ENCODE results near the gene KCNS1. TPM values are rescaled to one million over a fixed set of nuclear protein-coding genes. Genes with fewer than 3 reads are reported as not detected.

KCNS1 gene
- total RNA-seq, 2 donors from 2014 or later, result not detected

DNA sequence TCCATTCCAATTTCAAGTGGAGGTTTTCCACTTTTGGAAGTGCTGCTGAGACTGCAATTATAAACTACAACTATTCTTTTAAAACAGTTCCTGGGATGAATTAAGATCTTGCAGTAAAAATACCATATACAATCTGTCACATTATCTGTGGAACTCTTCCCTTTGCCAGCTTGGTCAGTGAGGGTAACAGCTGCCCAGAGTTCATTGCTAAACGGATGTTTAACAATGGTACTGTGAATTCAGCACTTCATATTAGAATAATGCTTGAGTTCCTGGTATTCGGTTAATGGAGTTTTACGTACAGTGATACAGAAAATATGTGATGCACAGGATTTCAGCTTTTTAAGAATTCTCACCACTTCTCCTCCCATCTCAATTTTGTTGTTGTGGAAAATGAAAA lies 51.5 kb downstream of the KCNS1 start:
- no peaks in the 10 kb centered on the region for H3K27me3 ChIP-seq
- TF ChIP-seq, protein P1, sequence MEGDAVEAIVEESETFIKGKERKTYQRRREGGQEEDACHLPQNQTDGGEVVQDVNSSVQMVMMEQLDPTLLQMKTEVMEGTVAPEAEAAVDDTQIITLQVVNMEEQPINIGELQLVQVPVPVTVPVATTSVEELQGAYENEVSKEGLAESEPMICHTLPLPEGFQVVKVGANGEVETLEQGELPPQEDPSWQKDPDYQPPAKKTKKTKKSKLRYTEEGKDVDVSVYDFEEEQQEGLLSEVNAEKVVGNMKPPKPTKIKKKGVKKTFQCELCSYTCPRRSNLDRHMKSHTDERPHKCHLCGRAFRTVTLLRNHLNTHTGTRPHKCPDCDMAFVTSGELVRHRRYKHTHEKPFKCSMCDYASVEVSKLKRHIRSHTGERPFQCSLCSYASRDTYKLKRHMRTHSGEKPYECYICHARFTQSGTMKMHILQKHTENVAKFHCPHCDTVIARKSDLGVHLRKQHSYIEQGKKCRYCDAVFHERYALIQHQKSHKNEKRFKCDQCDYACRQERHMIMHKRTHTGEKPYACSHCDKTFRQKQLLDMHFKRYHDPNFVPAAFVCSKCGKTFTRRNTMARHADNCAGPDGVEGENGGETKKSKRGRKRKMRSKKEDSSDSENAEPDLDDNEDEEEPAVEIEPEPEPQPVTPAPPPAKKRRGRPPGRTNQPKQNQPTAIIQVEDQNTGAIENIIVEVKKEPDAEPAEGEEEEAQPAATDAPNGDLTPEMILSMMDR (IDR thresholded peaks at IDR 0.05), result no peak
- TF ChIP-seq POLR2A (IDR thresholded peaks at IDR 0.05), result no peak
- WGBS, 2 donors, result 72 to 82% methylated on average over 3 of the region's 3 CpGs
- no peaks in the 10 kb centered on the region for H3K4me1 ChIP-seq
- no peak for ATAC-seq
- no peaks in the 10 kb centered on the region for H3K36me3 ChIP-seq (replicated peaks in 1 of 2; ENCODE audit: insufficient read depth in 1 of 2, low read depth in 2 of 2)
- H3K27ac ChIP-seq, result no peak overlapping the region
- intact Hi-C loops (cut with DNase I), result loop anchor here (10.0 kb wide), 1 partner anchor 265 kb away; no protein-coding TSS in a partner anchor
- no peak overlapping the region for H3K4me3 ChIP-seq
- no peak for DNase-seq
- H3K9me3 ChIP-seq, result no peaks in the 10 kb centered on the region

DNA sequence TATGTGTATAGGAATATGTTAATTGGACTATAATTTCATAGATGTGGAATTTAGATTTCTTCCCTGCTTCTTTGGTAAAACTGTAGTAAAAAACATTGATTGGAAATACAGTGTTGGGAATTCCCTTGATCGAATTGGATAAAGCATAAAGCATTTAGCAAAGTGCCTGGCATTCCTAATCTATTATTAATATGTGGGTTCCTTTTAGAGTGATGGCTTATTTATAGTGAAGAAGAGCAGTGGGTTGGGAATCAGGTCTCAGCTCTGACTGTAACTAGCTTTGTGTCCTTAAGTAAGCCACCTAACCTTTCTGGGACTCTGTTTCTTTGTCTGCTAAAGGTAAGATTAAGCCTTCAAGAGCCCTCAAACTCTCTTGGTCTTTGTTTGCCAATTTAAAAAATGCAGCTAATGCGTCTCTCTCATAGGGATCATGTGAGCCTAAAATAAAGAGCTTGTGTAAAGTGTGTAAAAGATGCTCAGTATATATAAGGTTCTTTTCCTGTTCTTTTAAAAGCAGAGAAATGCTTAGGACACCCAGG lies 53.3 kb downstream of the KCNS1 start:
- Histone ChIP-seq H3K9me3 (no peaks in the 10 kb centered on the region), H3K27me3 (no peaks in the 10 kb centered on the region), H3K4me3 (no peak overlapping the region), H3K27ac (no peak overlapping the region), H3K4me1 (peaks cover 3% of the 10 kb centered on the region), H3K36me3 (replicated peaks in 1 of 2; ENCODE audit: insufficient read depth in 1 of 2, low read depth in 2 of 2) (no peaks in the 10 kb centered on the region)
- no peak for ATAC-seq
- intact Hi-C loops (cut with DNase I), result loop anchor here (10.0 kb wide), 1 partner anchor 267 kb away; no protein-coding TSS in a partner anchor
- 73 to 74% methylated on average over 2 of the region's 2 CpGs for WGBS, 2 donors
- no peak for DNase-seq
- TF ChIP-seq POLR2A (IDR thresholded peaks at IDR 0.05), result no peak
- TF ChIP-seq, protein P1 (IDR thresholded peaks at IDR 0.05), result no peak

DNA sequence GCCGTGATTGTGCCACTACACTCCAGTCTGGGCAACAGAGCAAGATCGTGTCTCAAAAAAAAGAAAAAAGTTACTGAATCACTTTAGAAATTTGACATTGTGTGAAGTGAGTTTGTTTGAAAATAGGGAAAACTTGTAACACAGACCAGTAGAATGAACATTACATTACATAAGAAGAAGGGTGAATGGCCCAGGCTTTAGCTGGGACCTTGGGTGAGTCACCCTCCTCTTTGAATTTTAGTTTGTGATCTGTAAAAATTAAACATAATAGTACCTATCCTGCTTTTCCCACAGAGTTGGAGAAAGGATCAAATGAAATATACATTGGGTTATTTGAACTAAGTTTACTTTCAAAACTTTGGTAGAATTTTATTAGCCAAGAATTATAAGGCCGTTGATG lies 56.3 kb downstream of the KCNS1 start:
- DNase-seq (no peak), ATAC-seq (no peak)
- intact Hi-C loops (cut with DNase I), result loop anchor here (10.0 kb wide), 1 partner anchor 270 kb away; no protein-coding TSS in a partner anchor
- TF ChIP-seq POLR2A (IDR thresholded peaks at IDR 0.05), result no peak
- TF ChIP-seq, protein P1 (IDR thresholded peaks at IDR 0.05), result no peak
- Histone ChIP-seq H3K4me1 (peaks cover 12% of the 10 kb centered on the region), H3K9me3 (no peaks in the 10 kb centered on the region), H3K4me3 (no peak overlapping the region), H3K36me3 (replicated peaks in 1 of 2; ENCODE audit: insufficient read depth in 1 of 2, low read depth in 2 of 2) (no peaks in the 10 kb centered on the region), H3K27ac (no peak overlapping the region), H3K27me3 (no peaks in the 10 kb centered on the region)
- WGBS, 2 donors, result 78 to 86% methylated on average over 3 of the region's 3 CpGs

DNA sequence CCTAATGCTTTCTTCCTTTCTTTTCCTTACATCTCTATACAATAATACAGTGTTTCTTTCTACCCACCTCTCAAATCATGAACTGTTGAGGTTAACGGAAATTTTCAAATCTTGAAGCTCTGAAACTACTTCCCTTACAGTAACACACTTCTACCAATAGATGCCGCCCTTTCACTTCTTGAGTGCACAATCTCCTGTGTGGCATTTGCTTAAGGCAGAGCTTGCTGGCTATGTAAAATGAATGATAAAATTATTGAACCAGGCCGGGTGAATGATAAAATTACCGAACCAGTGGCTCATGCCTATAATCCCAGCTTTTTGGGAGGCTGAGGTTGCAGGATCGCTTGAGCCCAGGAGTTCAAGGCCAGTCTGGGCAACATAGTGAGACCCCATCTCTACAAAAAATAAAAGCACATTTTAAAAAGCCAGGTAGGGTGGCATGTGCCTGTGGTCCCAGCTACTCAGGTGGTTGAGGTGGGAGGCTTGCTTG lies 56.8 kb downstream of the KCNS1 start:
- ATAC-seq (peak; percentile 79), DNase-seq (peak; percentile 27 to 59 (median 42))
- Histone ChIP-seq H3K4me3 (no peak overlapping the region), H3K27me3 (no peaks in the 10 kb centered on the region), H3K36me3 (replicated peaks in 1 of 2; ENCODE audit: insufficient read depth in 1 of 2, low read depth in 2 of 2) (no peaks in the 10 kb centered on the region), H3K4me1 (peaks cover 12% of the 10 kb centered on the region), H3K9me3 (no peaks in the 10 kb centered on the region), H3K27ac (no peak overlapping the region)
- intact Hi-C loops (cut with DNase I), result loop anchor here (10.0 kb wide), 1 partner anchor 271 kb away; no protein-coding TSS in a partner anchor
- 7 to 20% methylated on average over 5 of the region's 5 CpGs for WGBS, 2 donors
- no peak for TF ChIP-seq POLR2A (IDR thresholded peaks at IDR 0.05)
- TF ChIP-seq, protein P1 (IDR thresholded peaks at IDR 0.05), result peak; percentile 66 to 85 (median 83)

DNA sequence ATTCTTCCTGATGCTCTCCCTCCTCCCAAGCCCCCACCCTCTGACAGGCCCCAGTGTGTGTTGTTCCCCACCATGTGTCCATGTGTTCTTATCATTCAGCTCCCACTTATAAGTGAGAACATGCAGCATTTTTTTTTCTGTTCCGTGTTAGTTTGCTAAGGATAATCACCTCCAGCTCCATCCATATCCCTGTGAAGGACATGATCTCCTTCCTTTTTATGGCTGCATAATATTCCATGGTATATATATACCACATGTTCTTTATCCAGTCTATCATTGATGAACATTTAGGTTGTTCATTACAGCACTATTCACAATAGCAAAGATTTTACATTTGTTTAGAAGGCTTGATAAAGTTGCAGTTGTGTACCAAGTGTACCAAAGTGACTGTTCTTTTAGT lies 57.9 kb downstream of the KCNS1 start:
- DNase-seq (no peak), ATAC-seq (no peak)
- Histone ChIP-seq H3K4me1 (peaks cover 12% of the 10 kb centered on the region), H3K27me3 (no peaks in the 10 kb centered on the region), H3K36me3 (replicated peaks in 1 of 2; ENCODE audit: insufficient read depth in 1 of 2, low read depth in 2 of 2) (no peaks in the 10 kb centered on the region), H3K9me3 (no peaks in the 10 kb centered on the region), H3K4me3 (no peak overlapping the region), H3K27ac (no peak overlapping the region)
- intact Hi-C loops (cut with DNase I), result loop anchor here (10.0 kb wide), 1 partner anchor 272 kb away; no protein-coding TSS in a partner anchor
- TF ChIP-seq, protein P1 (IDR thresholded peaks at IDR 0.05), result no peak
- no peak for TF ChIP-seq POLR2A (IDR thresholded peaks at IDR 0.05)
- WGBS, 2 donors, result 82 to 100% methylated on average over 1 of the region's 1 CpG

Data from body of pancreas (tissue), 4 donors.